GM12878 (cell line): ENCODE data around the gene RNF166. TPM values are rescaled to one million over a fixed set of nuclear protein-coding genes. Genes with fewer than 3 reads are reported as not detected.

ENCODE experiments used
- ATAC-seq: fragments of 200-7000 bp; cut with Tn5 transposase; 3 replicates; pipeline ENCODE4 v1.9.1; 2020; ENCODE audit warnings: mild to moderate bottlenecking, moderate library complexity
- BruUV-seq: library from RNA; stranded (reverse); fragments of 400-500 nt; replicated peaks from 2 replicates; lab custom pipeline; 2021; lab: Mats Ljungman, UMichigan
- CTCF ChIA-PET: fragments of 300-600 bp; sonication (Branson Sonifier 250); formaldehyde crosslinking; extraction: SDS; loops from one replicate; lab custom pipeline; 2021; ENCODE audit warnings: inconsistent platforms; lab: Yijun Ruan, JAX
- POLR2A ChIA-PET: fragments of 350-600 bp; formaldehyde crosslinking; extraction: SDS; loops from one replicate; lab custom pipeline; 2021; ENCODE audit warnings: inconsistent platforms; lab: Charles Lee
- RAD21 ChIA-PET: fragments of 300-600 bp; sonication (Branson Sonifier 250); formaldehyde crosslinking; loops from one replicate; lab custom pipeline; 2023; ENCODE audit warnings: antibody characterized with exemption; ENCODE audit not compliant: unreplicated experiment; lab: Charles Lee
- SMC1A ChIA-PET: fragments of 300-600 bp; sonication (Branson Sonifier 250); formaldehyde crosslinking; loops from one replicate; lab custom pipeline; 2023; ENCODE audit not compliant: unreplicated experiment, uncharacterized antibody; lab: Charles Lee
- DNase-seq: peaks from one replicate; pipeline ENCODE4 v3.0.0-alpha.2; 2011; ENCODE audit warnings: low read depth, low spot score
- FAIRE-seq: peaks from 3 replicates; lab custom pipeline; 2011; peaks lifted over from hg19 to GRCh38; lab: Jason Lieb, UNC
- H2AFZ ChIP-seq: 2 replicates; pipeline ENCODE4 v1.6.0; 2011; ENCODE audit warnings: low read depth, low read length, control low read depth; ENCODE audit not compliant: control insufficient read depth
- H3K27ac ChIP-seq: 2 replicates; pipeline ENCODE4 v1.5.1; 2011; ENCODE audit warnings: control low read depth; ENCODE audit not compliant: control insufficient read depth, insufficient read depth
- H3K27me3 ChIP-seq, 2 experiments: replicated peaks in 1 of 2; 2 replicates each; pipeline versions ENCODE4 v1.6.0 to v1.6.1; 2011; ENCODE audit warnings: low read length in 1 of 2; ENCODE audit not compliant: control insufficient read depth in 2 of 2, insufficient read depth in 2 of 2
- H3K36me3 ChIP-seq, 2 experiments: 2 replicates each; pipeline ENCODE4 v1.5.1; 2011; ENCODE audit warnings: low read length in 1 of 2; ENCODE audit not compliant: control insufficient read depth in 2 of 2, insufficient read depth in 2 of 2
- H3K4me1 ChIP-seq: 2 replicates; pipeline ENCODE4 v1.6.1; 2011; ENCODE audit warnings: mild to moderate bottlenecking, low read length, moderate library complexity, mixed read lengths; ENCODE audit not compliant: control insufficient read depth, insufficient read depth
- H3K4me2 ChIP-seq: 2 replicates; pipeline ENCODE4 v1.6.0; 2011; ENCODE audit warnings: control low read depth; ENCODE audit not compliant: control insufficient read depth, insufficient read depth
- H3K4me3 ChIP-seq: fragments of 200-600 bp; sonication (generic); 2 replicates; pipeline ENCODE4 v1.5.1; 2016
- H3K79me2 ChIP-seq: 2 replicates; pipeline ENCODE4 v1.6.0; 2011; ENCODE audit warnings: low read length; ENCODE audit not compliant: control insufficient read depth, insufficient read depth
- H3K9ac ChIP-seq: 2 replicates; pipeline ENCODE4 v1.8.0; 2011; ENCODE audit warnings: low read length, control low read depth, mixed read lengths; ENCODE audit not compliant: control insufficient read depth, insufficient read depth
- H3K9me3 ChIP-seq: replicated peaks from 3 replicates; pipeline ENCODE4 v1.5.1; 2011; ENCODE audit warnings: mild to moderate bottlenecking, low read length; ENCODE audit not compliant: control insufficient read depth, insufficient read depth
- H4K20me1 ChIP-seq: 2 replicates; pipeline ENCODE4 v1.6.0; 2011; ENCODE audit not compliant: control insufficient read depth, insufficient read depth
- CHD1 ChIP-seq: IDR thresholded peaks from 2 replicates; pipeline ENCODE4 v1.6.1; 2012; ENCODE audit warnings: low read depth, low read length, improper control_type of control experiment
- DPF2 ChIP-seq: fragments of 450-650 bp; IDR thresholded peaks from 2 replicates; pipeline ENCODE4 v1.6.1; 2017; ENCODE audit warnings: mild to moderate bottlenecking
- HDAC2 ChIP-seq: fragments of 200-600 bp; sonication (generic); IDR thresholded peaks from 2 replicates; pipeline ENCODE4 v1.6.1; 2017
- MEF2A ChIP-seq: IDR thresholded peaks from 2 replicates; pipeline ENCODE4 v1.6.1; 2011; ENCODE audit warnings: low read depth, mild to moderate bottlenecking, low read length, moderate library complexity; ENCODE audit not compliant: insufficient read depth
- MYC ChIP-seq: IDR thresholded peaks from 2 replicates; pipeline ENCODE4 v1.6.1; 2011; ENCODE audit warnings: mild to moderate bottlenecking, low read length, moderate library complexity, inconsistent platforms; ENCODE audit not compliant: insufficient read depth, insufficient replicate concordance, insufficient read length, severe bottlenecking
- NFIC ChIP-seq: IDR thresholded peaks from 2 replicates; pipeline ENCODE4 v1.6.1; 2012; ENCODE audit warnings: low read depth, mild to moderate bottlenecking, inconsistent platforms, low read length, moderate library complexity
- POLR2AphosphoS2 ChIP-seq: IDR thresholded peaks from 2 replicates; pipeline ENCODE4 v1.6.1; 2011; ENCODE audit warnings: low read depth, mild to moderate bottlenecking, low read length, improper control_type of control experiment, moderate library complexity
- RAD21 ChIP-seq: IDR thresholded peaks from 2 replicates; pipeline ENCODE4 v1.6.1; 2011; ENCODE audit warnings: mild to moderate bottlenecking, low read depth, low read length, moderate library complexity; ENCODE audit not compliant: insufficient read depth
- RCOR1 ChIP-seq: conservative IDR thresholded peaks from 2 replicates; pipeline ENCODE4 v1.6.1; 2012; ENCODE audit warnings: low read depth, low read length, improper control_type of control experiment
- TCF12 ChIP-seq: IDR thresholded peaks from 2 replicates; pipeline ENCODE4 v1.6.1; 2011; ENCODE audit warnings: low read depth, mild to moderate bottlenecking, low read length
- ZNF24 ChIP-seq: fragments of 450-650 bp; IDR thresholded peaks from 2 replicates; pipeline ENCODE4 v1.6.1; 2017; ENCODE audit warnings: antibody characterized with exemption, mild to moderate bottlenecking
- WGBS: methylation state at CpG from one replicate; pipeline ENCODE4 v1.1.6; 2016; ENCODE audit warnings: low lambda C conversion rate; ENCODE audit not compliant: insufficient replicate concordance, insufficient coverage; ENCODE audit errors: missing lambda C conversion rate; 5-methylcytosine and 5-hydroxymethylcytosine counted together
- in situ Hi-C: fragments of 300-500 bp; cut with MboI; formaldehyde crosslinking; loops from 9 replicates; pipeline ENCODE4 v1.14.3; 2018; ENCODE audit warnings: mixed read lengths
- intact Hi-C: fragments of 100-400 bp; cut with micrococcal nuclease; formaldehyde crosslinking; loops from one replicate; pipeline ENCODE4 v1.14.2; 2022; ENCODE audit not compliant: unreplicated experiment
- polyA plus RNA-seq, 11 experiments: library from polyadenylated mRNA; depleted of rRNA in 4 of 11; unstranded in 6 of 11; stranded (reverse) in 5 of 11; fragments of >200 nt; fragmentation: Nextera tagmentation in 4 of 11; fragmentation: Illumina TruSeq in 1 of 11; extraction: Ambion mirVana in 4 of 11; extraction: Trizol in 1 of 11; gene quantifications; 1 replicate in 1 of 11; 2 replicates in 10 of 11; pipeline versions ENCODE4 v1.2.1 to v1.2.3, GENCODE V29; 2011 to 2016; ENCODE audit warnings: inconsistent platforms in 2 of 11, missing spikeins in 2 of 11, low read depth in 1 of 11
- total RNA-seq, 4 experiments: library from RNA; depleted of rRNA in 3 of 4; stranded (reverse); fragments of >200 nt in 3 of 4; fragmentation: Illumina TruSeq in 1 of 4; extraction: Trizol in 1 of 4; gene quantifications; 2 replicates each; pipeline versions ENCODE4 v1.2.1 to v1.2.3, GENCODE V29; 2013 to 2021
- TF ChIP-seq, protein P1 (sequence below): fragments of 150-350 bp; IDR thresholded peaks from 2 replicates; pipeline ENCODE4 v1.6.1; 2016; ENCODE audit warnings: low read depth, low read length
- TF ChIP-seq, protein P2 (sequence below): fragments of 450-650 bp; IDR thresholded peaks from 2 replicates; pipeline ENCODE4 v1.6.1; 2016; ENCODE audit warnings: mild to moderate bottlenecking, moderate library complexity, borderline replicate concordance
- TF ChIP-seq, protein P3 (sequence below): IDR thresholded peaks from 2 replicates; pipeline ENCODE4 v1.6.1; 2012; ENCODE audit warnings: low read length, inconsistent platforms

Gene RNF166
- total and polyA plus RNA-seq, 10 of the 15 experiments (the other 5 are each of a cell fraction or from before 2014, with no cell fraction given) = 0.48 to 32.8 (median 12.1) TPM

DNA sequence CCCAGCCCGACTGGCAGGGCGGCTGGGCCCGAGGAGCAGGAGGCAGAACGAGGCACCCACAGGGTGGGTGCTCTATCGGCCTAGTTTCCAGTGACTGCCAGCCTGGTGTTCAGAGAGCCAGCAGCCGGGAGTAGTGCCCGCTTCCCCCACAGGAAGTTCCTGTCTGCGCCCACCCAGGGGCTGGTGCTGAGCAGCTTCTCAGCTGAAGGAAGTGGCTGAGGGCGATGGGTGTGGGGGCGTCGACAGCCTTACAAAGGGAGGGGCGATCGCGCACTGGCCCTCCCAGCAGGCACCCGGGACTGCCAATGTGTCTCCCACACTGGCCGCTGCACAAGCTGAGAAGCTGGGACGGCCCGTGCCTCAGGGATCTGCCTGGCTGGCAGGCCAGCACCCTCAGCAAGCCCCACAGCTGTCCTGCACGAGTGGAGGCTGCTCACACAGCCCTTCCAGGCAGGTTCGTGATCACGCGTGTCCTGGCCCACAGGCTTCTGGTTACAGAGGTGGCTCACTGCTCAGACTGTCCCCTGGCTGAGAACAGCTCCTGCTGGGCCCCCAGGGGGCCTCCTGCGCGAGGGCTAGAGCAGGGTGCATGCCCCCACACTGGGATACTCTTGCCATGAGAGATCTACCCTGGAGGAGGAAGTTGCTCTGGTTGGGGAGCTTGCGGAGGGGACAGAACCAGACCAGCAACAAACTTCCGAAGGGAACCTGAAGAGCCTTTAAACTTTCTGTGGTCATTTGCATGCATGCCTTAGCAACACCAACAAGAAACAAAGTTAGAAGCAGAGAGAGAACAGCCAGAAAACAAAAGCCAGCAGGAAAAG is 2.5 kb downstream of the RNF166 start:
- intact Hi-C loops = no loop called here
- TF ChIP-seq RCOR1 = no peak
- TF ChIP-seq, protein P1, sequence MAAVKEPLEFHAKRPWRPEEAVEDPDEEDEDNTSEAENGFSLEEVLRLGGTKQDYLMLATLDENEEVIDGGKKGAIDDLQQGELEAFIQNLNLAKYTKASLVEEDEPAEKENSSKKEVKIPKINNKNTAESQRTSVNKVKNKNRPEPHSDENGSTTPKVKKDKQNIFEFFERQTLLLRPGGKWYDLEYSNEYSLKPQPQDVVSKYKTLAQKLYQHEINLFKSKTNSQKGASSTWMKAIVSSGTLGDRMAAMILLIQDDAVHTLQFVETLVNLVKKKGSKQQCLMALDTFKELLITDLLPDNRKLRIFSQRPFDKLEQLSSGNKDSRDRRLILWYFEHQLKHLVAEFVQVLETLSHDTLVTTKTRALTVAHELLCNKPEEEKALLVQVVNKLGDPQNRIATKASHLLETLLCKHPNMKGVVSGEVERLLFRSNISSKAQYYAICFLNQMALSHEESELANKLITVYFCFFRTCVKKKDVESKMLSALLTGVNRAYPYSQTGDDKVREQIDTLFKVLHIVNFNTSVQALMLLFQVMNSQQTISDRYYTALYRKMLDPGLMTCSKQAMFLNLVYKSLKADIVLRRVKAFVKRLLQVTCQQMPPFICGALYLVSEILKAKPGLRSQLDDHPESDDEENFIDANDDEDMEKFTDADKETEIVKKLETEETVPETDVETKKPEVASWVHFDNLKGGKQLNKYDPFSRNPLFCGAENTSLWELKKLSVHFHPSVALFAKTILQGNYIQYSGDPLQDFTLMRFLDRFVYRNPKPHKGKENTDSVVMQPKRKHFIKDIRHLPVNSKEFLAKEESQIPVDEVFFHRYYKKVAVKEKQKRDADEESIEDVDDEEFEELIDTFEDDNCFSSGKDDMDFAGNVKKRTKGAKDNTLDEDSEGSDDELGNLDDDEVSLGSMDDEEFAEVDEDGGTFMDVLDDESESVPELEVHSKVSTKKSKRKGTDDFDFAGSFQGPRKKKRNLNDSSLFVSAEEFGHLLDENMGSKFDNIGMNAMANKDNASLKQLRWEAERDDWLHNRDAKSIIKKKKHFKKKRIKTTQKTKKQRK = no peak
- TF ChIP-seq, protein P2, sequence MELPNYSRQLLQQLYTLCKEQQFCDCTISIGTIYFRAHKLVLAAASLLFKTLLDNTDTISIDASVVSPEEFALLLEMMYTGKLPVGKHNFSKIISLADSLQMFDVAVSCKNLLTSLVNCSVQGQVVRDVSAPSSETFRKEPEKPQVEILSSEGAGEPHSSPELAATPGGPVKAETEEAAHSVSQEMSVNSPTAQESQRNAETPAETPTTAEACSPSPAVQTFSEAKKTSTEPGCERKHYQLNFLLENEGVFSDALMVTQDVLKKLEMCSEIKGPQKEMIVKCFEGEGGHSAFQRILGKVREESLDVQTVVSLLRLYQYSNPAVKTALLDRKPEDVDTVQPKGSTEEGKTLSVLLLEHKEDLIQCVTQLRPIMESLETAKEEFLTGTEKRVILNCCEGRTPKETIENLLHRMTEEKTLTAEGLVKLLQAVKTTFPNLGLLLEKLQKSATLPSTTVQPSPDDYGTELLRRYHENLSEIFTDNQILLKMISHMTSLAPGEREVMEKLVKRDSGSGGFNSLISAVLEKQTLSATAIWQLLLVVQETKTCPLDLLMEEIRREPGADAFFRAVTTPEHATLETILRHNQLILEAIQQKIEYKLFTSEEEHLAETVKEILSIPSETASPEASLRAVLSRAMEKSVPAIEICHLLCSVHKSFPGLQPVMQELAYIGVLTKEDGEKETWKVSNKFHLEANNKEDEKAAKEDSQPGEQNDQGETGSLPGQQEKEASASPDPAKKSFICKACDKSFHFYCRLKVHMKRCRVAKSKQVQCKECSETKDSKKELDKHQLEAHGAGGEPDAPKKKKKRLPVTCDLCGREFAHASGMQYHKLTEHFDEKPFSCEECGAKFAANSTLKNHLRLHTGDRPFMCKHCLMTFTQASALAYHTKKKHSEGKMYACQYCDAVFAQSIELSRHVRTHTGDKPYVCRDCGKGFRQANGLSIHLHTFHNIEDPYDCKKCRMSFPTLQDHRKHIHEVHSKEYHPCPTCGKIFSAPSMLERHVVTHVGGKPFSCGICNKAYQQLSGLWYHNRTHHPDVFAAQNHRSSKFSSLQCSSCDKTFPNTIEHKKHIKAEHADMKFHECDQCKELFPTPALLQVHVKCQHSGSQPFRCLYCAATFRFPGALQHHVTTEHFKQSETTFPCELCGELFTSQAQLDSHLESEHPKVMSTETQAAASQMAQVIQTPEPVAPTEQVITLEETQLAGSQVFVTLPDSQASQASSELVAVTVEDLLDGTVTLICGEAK = no peak
- TF ChIP-seq, protein P3, sequence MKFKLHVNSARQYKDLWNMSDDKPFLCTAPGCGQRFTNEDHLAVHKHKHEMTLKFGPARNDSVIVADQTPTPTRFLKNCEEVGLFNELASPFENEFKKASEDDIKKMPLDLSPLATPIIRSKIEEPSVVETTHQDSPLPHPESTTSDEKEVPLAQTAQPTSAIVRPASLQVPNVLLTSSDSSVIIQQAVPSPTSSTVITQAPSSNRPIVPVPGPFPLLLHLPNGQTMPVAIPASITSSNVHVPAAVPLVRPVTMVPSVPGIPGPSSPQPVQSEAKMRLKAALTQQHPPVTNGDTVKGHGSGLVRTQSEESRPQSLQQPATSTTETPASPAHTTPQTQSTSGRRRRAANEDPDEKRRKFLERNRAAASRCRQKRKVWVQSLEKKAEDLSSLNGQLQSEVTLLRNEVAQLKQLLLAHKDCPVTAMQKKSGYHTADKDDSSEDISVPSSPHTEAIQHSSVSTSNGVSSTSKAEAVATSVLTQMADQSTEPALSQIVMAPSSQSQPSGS = no peak
- TF ChIP-seq POLR2AphosphoS2 = no peak
- no peak for TF ChIP-seq ZNF24
- TF ChIP-seq TCF12 = no peak
- no peak for TF ChIP-seq CHD1
- TF ChIP-seq HDAC2 = no peak
- TF ChIP-seq MEF2A = no peak
- no peak for TF ChIP-seq NFIC
- no peak for TF ChIP-seq RAD21
- peak; percentile 25 for TF ChIP-seq MYC
- peak; percentile 50; the same call in 1 of the 2 replicates for TF ChIP-seq DPF2

More for the DNA sequence above, 2.5 kb downstream of the RNF166 start:
- H3K79me2 ChIP-seq = peaks cover 55% of the 10 kb centered on the region
- ChIA-PET SMC1A (interaction anchor here (1.0 to 2.9 kb wide), 3 partner anchors 23 to 154 kb away, joined by 3 to 13 read pairs (median 3); no protein-coding TSS in a partner anchor), RAD21 (interaction anchor here (1.1 to 1.6 kb wide), 4 partner anchors 23 to 108 kb away, joined by 3 to 9 read pairs (median 4); partner anchors contain the start of genes APRT and PIEZO1), POLR2A (interaction anchor here (0.8 to 1.4 kb wide), 5 partner anchors 16 to 65 kb away, joined by 3 read pairs; no protein-coding TSS in a partner anchor), CTCF (interaction anchor here (0.5 to 2.6 kb wide), 5 partner anchors 17 to 91 kb away, joined by 3 to 7 read pairs (median 4); partner anchors contain the start of gene SNAI3)
- peak overlapping the region; percentile 25 for H3K9ac ChIP-seq
- H3K27me3 ChIP-seq = no peaks in the 10 kb centered on the region
- H3K27ac ChIP-seq = peak overlapping the region; percentile 73
- no TSS peak for BruUV-seq
- H3K9me3 ChIP-seq = no peaks in the 10 kb centered on the region
- peak overlapping the region; percentile 90 for H3K4me3 ChIP-seq
- H3K36me3 ChIP-seq = peaks cover 0 to 1% of the 10 kb centered on the region in 2 experiments; a peak in 1 of 4 replicates
- in situ Hi-C loops = no loop called here
- ATAC-seq = peak; percentile 33
- H4K20me1 ChIP-seq = no peaks in the 10 kb centered on the region
- DNase-seq = no peak
- H3K4me1 ChIP-seq = peaks cover 56% of the 10 kb centered on the region
- peak overlapping the region; percentile 20; the same call in 1 of the 2 replicates for H2AFZ ChIP-seq
- FAIRE-seq = peak; percentile 84
- peak overlapping the region; percentile 88 for H3K4me2 ChIP-seq
- WGBS = 2% methylated on average over 26 of the region's 26 CpGs
